Stimulated activated CD8-positive, alpha-beta memory T cell treated with anti-CD3 and anti-CD28 coated beads, Interleukin-7, amount 100 ng/mL, for 48 hours (primary cell): ENCODE results near the gene THG1L.
"Not testable (repeated sequence)": the region's sequence is repeated elsewhere in the genome, so short reads cannot be mapped to it uniquely, and the experiment has no call there.

Experiments used
- DNase-seq, 2 donors: peaks; one replicate each; pipeline ENCODE4 v3.0.0-alpha.2; 2020; ENCODE audit warnings: low read depth in 1 of 2; ENCODE audit errors: extremely low read depth in 1 of 2

THG1L gene

GRCh38 chr5:157726607-157727006, 4.6 kb upstream of the THG1L start:
- DNase-seq = not testable (repeated sequence)

DNA sequence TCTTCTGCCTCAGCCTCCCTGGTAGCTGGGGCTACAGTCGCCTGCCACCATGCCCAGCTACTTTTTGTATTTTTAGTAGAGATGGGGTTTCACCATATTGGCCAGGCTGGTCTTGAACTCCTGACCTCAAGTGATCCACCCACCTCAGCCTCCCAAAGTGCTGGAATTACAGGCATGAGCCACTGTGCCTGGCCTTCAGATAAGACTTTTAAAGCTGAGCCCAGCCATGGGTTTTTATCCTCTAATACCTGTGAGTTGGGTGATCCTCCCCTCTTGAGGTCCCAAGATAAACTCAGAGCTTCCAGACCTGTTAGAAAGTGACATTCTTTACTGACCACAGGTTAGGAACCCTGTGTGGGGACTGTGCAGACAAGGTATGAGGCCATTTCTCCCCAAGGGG, 3.4 kb upstream of the THG1L start:
- DNase-seq = not testable (repeated sequence)

GRCh38 chr5:157729858-157730257, 1.4 kb upstream of the THG1L start:
- DNase-seq = no peak

- DNase-seq = no peak
Observed at GRCh38 chr5:157730900-157731271, 334 bp upstream of the THG1L start.

GRCh38 chr5:157732130-157732514, 902 bp downstream of the THG1L start:
- no peak for DNase-seq

DNA sequence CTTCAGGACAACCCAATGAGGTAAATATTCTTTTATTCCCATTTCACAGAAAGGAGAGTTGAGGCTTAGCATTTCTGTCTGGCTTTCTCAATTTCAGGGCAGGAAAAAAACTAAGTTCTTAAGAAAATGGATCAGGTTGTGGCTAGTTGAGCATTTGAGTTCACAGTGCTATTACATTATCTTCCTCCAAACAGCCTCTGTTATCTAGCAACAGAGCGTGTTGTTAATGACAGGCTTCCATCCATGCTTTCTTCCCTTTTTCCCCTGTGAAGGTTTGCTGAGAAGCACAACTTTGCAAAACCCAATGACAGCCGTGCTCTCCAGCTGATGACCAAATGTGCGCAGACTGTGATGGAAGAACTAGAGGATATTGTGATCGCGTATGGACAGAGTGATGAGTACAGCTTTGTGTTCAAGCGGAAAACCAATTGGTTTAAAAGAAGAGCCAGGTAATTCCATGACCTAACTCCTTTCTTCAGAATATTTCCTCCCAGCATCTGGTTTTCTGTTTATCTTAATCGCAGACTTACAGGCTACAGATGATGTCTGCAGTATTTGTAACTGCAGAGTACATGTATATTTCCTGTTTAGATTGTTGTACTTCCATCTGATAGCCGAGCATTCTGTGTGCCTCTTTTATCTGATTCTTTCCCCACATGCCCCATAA, 1.5 kb downstream of the THG1L start:
- no peak for DNase-seq

- no peak for DNase-seq
Observed at GRCh38 chr5:157734436-157734835, 3.2 kb downstream of the THG1L start.

DNA sequence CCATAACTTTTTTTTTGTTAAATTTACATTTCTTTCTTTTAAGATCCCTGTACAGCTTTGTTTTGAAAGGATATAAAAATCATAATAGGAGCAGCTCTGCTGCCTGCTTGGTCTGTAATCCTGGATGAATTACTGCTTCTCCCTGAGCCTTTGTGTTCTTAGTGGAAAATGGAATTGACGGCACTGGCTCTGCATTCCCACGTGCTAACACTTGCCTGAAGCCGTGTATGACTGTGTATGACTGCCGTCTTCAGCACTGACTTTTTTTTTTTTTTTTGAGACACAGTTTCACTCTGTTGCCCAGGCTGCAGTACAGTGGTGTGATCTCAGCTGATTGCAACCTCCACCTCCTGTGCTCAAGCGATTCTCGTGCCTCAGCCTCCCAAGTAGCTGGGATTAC, 4.8 kb downstream of the THG1L start:
- no peak for DNase-seq

- DNase-seq = no peak
Observed at GRCh38 chr5:157739388-157740228, 8.4 kb downstream of the THG1L start.

- no peak for DNase-seq
Observed at GRCh38 chr5:157740229-157740610, 9.0 kb downstream of the THG1L start.

DNA sequence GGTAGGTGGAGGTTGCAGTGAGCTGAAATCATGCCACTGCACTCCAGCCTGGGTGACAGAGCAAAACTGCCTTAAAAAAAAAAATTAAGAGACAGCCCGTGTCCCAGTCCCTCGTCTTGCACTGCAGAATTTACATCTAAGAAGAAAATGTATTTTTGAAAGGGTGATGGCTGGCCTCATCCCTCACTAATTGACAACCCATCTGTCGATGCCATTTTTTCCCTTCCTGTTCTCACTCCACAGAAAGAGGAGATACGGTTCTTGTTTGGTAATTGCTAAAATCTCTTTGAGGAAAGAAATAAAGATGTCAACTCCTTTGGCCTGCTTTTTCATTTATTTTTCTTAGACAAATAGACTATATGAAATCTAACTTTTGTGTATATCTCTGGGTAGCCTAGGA, 9.9 kb downstream of the THG1L start:
- DNase-seq = no peak

GRCh38 chr5:157743163-157744050, 12.2 kb downstream of the THG1L start, which contains the start of gene LSM11:
Gene LSM11, plus strand, starts transcription at chr5:157743712. Its CDS starts 39 bp downstream, at chr5:157743751.
- DNase-seq = peak; percentile 77 to 83

DNA sequence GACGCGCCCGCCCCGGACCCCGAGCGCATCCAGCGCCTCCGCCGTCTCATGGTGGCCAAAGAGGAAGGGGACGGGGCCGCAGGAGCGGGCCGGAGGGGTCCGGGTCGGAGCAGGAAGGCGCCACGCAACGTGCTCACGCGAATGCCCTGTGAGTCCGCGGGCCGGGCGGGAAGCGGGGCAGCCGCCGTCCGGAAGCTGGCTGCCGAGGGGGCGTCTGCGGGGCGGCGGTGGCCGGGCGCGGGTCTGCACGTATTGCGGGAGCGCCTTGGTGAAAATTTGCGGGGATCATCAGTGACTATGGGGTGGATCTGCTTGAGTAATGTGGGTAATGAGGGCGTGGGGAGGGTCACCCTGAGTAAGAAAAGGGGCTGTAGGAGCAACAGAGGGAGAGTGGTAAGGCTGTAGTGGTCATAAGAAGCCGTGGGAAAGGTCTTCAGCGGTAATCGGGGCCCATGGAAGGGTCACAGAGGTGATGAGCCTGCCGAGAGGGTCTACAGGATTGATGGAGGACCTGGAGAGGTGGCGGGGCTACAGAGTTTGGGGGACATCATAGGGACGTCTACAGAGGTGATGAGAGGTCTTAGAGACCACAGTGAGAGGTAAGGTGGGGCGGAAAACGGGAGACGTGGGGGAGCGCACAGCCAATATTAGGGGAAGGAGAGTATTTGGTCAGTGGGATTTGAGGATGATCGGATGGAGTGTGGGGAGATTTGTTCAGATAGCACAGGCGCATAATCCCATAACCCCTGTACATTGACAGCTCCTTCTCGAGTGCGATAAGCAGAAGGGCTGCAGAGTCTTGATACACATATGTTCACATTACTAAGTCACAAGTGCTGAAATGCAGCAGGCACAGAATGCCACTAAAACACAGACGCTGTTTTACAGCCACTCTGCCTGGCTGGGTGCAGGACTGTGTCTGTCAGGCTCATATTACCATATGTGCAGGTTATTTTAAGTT, 13.1 kb downstream of the THG1L start:
- DNase-seq = peak in 1 of 2 donors; percentile 5

DNA sequence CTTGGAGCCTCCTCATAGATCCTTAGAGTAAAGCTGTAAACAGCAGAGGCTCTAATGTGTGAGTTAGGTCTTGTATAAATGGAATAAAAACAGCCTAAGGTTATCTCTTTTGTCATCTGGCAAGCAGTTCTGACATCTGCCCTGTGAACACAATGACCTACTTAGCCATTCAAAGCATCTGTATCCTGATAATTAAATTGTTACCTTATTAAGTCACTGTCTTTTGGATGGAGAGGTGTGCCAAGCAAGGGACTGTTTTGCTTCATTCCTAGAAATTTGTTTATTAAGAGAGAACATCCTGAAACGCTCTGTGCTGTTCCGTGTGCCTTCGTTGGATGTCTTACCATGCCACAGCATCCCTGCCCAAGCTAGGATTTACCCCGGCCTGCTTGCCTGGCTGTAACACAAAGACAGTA, 13.8 kb downstream of the THG1L start:
- no peak for DNase-seq

- no peak for DNase-seq
Observed at GRCh38 chr5:157747173-157747740, 16.0 kb downstream of the THG1L start.

GRCh38 chr5:157747766-157748700, 16.8 kb downstream of the THG1L start:
- no peak for DNase-seq

DNA sequence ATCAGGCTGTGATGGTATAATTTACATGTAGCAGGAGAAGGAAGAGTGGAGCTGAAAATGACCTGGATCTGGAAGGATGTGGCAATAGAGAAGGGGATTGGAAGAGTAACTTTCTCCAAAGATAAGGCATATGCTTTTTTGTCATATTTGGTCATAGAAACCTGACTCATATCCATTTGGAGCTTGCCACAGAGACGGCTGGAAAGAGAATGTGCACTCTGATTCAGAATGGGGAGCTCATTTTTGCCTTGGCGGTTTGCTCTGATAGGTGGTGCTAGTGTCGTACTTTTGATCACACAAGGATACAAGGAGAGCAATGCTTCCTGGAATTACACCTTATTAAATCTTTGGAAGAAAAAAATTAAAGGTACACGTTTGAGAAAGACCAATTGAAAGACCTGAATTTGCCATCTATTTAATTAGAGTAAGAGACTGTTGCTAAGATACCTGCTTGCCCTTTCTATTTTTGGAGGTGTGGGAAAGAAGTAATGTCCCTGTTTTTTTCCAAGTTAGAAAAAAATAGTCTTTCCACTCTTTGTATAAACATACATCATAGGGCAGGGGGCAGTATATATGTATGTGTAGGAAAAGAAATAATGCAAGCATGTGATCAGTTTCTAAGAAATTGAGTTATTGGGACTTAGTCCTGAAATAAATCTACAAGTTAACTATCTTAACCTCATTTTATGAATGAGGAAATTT, 17.7 kb downstream of the THG1L start:
- DNase-seq = no peak

- DNase-seq = no peak
Observed at GRCh38 chr5:157749462-157749799, 18.2 kb downstream of the THG1L start.
